DMS53 (cell line): ENCODE measurements around the gene BAZ1A.

Source experiments
- DNase-seq: peaks from one replicate; lab custom pipeline; 2025; lab: John Stamatoyannopoulos, UW

The BAZ1A gene, protein sequence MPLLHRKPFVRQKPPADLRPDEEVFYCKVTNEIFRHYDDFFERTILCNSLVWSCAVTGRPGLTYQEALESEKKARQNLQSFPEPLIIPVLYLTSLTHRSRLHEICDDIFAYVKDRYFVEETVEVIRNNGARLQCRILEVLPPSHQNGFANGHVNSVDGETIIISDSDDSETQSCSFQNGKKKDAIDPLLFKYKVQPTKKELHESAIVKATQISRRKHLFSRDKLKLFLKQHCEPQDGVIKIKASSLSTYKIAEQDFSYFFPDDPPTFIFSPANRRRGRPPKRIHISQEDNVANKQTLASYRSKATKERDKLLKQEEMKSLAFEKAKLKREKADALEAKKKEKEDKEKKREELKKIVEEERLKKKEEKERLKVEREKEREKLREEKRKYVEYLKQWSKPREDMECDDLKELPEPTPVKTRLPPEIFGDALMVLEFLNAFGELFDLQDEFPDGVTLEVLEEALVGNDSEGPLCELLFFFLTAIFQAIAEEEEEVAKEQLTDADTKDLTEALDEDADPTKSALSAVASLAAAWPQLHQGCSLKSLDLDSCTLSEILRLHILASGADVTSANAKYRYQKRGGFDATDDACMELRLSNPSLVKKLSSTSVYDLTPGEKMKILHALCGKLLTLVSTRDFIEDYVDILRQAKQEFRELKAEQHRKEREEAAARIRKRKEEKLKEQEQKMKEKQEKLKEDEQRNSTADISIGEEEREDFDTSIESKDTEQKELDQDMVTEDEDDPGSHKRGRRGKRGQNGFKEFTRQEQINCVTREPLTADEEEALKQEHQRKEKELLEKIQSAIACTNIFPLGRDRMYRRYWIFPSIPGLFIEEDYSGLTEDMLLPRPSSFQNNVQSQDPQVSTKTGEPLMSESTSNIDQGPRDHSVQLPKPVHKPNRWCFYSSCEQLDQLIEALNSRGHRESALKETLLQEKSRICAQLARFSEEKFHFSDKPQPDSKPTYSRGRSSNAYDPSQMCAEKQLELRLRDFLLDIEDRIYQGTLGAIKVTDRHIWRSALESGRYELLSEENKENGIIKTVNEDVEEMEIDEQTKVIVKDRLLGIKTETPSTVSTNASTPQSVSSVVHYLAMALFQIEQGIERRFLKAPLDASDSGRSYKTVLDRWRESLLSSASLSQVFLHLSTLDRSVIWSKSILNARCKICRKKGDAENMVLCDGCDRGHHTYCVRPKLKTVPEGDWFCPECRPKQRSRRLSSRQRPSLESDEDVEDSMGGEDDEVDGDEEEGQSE (N-terminal part only)

DNA sequence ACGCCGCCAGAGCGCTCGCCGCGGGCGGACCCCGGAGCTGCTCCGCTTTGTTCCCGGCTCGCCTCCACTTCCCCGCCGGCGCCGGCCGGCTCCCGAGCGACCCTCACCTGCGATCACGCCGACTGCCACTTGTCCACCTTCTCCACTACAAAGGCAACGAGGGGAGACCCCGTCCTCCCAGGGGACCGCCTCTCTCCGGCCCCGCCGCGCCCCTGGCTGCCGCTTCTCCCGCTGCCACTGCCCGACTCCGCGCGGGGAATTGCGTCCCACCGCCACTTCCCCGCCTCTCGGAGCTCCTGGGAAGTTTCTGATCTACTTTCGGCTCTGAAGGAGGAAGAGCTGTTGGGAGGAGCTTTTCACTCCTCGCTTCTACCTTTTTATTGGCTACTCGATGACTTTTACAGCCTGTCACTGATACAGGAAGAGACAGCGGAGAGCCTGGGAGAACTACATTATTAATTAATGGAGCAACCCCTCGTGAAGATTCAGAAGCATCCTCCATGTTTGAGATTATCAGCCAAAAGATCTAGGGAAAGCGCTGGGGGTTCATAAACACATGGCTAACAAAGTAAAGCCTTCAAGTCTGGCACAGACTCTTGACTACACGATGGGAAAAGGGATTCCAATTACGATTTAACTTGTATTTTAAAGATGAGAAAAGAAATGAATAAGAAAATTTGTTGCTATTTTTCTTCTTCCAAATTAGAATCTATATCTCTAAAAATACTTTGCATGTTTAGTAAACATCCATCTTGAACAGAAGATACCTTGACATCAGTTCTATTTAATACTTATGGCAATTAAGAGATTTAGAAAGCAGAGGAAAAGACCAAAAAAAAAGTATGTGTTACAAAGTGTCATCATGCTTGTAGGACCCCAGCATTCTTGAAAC lies at the start of gene BAZ1A:
Gene BAZ1A (minus strand): TSS at position 330 of the 892 bp plus-strand sequence. CDS start 756 bp downstream, outside the sequence.
- DNase-seq = peak; percentile 78

DNA sequence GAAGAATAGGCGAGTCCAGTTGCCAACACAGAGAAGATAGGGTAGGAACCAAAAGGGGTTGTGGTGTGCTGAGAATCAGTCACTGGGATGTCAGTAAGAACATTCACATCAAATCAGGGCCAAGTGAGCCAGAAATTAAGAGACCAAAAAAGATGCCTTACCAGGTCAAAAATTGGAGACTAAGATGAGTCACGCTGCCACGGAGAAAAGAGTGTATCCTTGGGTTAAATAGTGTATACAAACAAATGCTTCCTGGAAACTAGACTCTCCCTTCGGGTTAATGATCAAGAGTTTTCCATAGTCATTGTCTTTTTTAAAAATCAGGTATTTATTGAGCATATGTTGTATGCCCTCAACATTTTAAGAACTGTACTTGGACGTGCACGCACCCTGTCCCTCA lies 45.2 kb upstream of the BAZ1A start:
- DNase-seq = no peak

DNA sequence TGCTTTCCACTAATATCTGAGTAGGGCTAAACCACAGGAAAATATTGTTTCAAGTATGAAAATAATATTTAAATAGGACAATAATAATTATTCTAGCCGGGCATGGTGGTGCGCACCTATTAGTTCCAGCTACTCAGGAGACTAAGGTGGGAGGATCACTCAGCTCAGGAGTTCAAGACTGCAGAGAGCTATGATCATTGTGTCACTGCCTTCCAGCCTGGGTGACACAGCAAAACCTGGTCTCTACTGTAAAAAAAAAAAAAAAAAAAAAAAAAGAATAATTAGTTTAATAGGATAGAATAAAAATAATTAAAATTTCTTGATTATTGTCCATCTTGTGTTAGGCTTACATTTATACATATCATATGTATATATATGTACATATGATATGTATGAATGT lies 38.5 kb upstream of the BAZ1A start:
- DNase-seq = no peak

DNA sequence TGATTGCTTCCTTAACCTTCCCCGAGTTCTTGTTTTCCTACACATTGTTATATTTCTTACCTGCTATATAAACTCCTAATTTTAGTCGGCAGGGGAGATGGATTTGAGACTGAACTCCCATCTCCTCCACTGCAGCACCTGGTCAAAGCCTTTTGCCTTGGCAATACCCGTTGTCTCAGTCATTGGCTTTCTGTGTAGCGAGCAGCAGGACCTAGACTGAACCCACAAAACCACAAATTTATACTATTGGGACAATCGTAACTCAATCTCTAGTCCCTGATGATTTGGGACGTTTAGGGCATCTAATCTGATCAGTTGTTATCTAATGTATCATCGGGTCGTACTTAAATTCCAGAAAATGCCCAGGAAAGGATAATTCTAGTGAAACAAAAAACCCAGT lies 37.8 kb upstream of the BAZ1A start:
- DNase-seq = no peak

DNA sequence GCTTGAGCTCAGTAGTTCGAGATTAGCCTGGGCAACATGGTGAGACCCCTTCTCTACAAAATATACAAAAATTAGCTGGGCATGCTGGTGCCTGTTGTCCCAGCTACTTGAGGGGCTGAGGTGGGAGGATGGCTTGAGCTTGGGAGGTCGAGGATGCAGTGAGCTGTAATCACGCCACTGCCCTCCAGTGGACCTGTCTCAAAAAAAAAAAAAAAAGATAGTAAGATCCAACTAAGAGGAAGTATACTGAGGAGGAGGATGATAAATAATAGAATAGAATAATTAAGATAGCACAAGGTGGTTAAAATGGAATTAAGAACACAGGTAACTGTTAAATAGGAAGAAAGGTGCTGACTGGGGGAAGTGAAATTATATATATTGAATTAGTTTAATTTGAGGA lies 37.0 kb upstream of the BAZ1A start:
- no peak for DNase-seq

DNA sequence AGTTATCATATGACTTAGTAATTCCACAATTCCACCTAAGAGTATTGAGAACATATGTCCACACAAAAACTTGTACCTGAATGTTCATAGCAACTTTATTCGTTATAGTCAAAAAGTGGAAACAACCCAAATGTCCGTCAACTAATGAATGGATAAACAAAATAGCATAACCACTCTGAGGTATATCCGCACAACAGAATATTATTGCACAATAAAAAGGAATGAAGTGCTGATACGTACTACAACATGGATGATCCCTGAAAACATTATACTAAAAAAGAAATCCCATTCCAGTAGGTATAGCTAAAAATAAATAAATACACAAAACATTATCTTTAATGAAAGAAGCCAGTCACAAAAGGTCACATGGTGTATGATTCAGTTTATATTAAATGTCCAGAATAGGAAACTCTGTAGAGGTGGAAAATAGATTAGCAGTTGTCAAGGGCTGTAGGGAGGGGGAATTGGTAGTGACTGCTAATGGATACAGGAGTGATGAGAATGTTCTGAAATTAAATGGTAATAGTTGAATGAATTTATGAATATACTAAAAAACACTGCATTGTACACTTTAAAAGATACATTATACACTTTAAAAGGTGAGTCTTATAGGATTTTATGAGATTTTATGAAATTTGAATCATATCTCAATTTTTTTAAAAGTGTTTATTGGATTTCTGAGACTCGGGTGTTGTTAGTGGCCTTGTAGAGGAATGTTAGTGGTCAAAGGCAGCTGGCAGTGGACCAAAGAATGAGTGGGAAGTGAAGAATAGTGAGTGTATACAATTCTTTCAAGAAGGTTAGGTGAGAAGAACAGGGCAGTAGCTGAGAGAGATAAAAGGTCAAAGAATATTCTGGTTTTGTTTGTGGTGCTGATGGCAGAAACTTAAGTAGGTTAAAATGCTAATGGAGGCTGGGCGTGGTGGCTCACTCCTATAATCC lies 36.3 kb upstream of the BAZ1A start:
- DNase-seq = no peak

DNA sequence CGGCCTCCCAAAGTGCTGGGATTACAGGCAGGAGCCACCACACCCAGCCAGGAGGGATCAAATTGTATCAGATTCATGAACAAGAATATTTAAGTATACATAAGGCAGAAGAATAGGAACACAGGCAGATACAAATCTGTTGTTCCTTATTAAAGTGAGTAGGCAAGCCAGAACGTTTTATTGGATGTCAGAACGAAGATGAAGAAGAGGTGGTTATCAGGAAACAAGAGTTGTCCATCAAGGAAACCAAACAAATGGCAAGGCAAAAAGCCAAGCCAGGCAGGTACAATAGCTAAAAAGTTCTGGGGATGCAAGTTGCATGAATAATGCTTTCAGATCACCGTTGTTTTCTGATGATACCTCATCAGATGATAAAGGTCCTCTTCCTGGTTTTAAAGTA lies 31.1 kb upstream of the BAZ1A start:
- no peak for DNase-seq

DNA sequence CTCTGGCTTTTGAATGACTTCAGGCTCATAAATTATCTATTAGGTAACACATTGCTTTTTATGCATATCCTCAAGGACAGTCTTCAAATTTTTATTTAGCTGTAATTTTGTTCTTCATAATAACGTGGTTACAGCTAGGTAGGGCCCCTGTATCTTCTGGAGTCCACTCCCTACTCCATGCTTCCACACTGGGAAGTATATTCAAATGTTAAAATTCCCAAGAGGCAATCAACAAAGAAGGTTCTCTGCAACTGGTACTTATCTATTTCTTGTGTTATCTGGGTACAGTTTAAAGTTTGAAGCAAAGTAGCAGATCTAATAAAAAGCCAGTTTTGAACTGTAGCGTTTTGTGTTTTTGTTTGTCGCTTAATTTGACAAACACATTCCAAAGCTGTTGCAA lies 20.1 kb upstream of the BAZ1A start:
- no peak for DNase-seq

DNA sequence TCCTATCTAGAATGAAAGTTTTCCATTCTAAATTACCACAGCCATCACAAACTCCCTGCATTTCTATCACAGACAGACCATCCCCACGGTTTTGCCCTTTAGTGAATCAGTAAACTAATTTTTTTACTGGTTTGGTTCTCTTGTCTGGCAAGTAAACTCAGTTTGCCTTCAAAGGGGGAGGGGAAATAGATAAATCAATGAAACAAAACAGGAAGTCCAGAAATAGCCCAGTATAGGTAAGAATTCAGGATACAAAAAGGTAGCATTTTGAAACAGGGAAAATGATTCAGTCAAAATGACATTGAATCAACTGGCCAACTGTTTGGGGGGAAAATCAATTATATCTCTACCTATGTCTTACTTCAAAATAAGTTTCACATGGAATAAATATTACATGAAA lies 15.8 kb upstream of the BAZ1A start:
- no peak for DNase-seq

DNA sequence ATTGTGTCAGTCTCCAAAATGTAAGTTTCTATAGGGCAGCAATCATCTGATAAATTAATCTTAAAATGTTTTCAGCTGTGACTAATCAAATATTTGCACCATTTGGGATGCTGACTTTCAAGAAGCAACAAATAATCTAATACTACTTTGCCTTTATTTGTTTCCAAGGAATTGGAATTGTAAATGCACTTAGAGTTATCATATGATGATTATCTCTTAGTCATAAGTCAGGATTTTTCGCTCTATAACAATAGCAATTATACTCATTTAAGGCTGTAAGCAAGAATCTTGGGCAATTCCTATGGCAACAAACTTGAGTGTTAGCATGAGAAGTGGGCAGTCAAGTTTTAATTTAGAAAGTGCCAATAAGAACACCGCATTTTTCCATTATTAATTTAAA lies 13.0 kb upstream of the BAZ1A start:
- no peak for DNase-seq

DNA sequence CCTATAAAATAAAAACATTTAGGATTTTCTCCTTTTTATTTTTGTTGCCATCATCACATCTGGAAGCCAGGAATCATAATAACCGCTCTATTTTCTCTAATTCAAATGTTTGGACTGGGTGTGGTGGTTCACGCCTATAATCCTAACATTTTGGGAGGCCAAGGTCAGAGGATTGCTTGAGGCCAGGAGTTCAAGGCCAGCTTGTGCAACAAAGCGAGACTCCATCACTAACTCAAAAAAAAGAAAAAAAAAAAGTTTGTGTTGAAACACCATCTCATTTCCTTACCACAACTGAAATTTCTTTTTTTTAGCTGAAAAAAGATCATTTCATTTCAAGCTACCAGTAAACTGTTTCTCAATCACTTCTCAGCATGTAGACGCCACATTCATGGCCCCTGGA lies 8.8 kb upstream of the BAZ1A start:
- no peak for DNase-seq

DNA sequence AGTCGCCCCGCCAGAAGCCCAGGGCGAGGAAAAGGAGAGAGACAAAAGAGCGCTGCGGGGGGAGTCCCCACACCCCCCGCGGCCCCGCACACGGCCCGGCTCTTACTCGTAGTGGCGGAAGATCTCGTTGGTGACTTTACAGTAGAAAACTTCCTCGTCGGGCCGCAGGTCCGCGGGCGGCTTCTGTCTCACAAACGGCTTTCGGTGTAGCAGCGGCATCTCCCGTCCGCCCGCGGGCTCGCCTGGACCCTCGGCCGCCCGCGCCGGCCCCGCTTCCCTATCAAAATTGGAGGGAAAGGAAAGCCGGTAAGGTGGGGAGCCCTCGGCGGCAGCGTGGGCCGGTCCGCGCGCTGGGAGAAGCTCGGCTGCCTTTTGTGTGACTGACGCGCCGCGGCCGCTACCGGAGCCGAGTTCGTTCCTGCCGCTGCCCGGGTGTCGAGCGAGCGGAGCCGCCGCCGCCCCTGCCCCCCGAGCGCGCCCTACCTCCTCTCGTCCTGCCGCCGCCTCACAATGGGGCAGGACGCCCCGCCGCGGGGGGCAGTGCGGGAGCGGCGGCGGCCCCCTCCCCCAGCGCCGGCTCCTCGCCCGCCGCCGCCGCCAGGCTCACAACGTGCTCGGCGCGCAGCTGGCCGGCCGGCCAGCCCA lies 652 bp downstream of the BAZ1A start:
- DNase-seq = peak; percentile 71

DNA sequence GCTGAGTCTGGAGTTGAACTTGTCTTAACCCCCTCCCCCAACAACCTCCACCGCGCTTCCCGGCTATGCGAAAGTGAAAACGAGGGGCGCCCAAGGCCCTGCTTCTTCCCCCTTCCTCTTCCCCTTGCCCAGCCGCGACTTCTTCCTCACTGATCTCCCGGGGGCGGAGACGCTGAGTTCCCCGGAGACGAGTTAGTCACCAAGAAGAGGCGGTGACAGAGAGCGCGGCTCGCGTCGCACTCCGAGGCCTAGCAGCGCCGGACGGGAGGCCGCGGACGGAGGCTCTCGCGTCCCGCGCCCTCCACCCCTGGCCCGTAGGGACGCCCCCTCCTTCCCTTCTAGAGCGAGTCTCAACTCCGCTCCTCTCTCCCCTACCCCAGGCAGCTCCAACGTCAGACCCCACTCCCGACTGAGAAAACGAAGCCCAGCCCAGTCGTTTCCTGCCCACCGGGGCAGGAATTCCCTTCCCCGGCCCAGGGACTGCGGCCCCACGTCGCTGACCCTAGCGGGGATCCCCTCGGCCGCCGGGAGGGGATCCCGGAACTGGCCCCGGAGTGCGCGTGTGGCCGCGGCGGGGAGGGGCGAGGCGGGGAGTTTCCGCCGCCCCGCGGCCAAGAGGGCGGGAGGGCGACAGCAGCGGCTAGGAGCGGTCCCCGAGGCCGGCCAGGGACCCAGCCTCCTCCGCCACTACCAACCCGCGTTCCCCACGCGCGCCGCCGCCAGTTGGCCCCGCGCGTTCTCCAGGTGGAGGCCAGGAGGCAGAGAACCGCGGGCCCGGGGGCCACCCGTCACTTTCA lies 1.4 kb downstream of the BAZ1A start:
- peak; percentile 80 for DNase-seq

DNA sequence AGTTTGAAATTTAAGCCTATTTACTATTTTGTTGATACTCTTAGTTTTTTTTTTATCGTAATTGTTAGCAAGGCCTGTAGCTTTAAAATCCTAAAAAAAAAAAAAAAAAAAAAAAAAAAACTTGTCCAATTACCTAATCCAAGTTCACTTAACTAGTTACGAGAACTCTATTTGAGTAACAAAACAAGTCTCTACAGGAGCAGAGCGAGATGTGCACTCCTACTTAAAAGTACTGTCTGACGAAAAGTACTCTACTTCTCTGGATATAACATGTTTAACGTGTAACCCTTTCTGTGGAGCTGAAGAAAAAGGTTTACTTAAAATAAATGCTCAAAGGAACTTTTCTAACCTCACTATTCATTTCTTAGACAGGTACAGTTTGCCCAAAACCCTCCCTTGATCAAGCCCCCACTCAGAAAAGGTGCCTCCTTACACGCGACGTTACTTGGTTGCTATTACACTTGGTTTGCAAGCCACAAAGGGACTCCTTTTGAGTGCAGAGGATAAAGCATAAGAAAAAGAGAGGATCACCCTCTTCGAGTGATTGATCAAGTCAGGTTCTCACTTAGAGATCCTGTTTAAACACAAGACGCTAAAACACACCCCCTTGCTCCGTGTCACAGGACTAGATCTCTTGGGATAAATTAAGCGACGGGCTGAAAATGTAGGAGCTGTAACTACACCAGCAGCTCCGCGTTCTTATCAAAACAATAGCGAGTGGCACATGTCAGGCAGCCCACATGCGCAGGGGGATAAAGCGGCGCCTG lies 2.2 kb downstream of the BAZ1A start:
- DNase-seq = peak; percentile 80

DNA sequence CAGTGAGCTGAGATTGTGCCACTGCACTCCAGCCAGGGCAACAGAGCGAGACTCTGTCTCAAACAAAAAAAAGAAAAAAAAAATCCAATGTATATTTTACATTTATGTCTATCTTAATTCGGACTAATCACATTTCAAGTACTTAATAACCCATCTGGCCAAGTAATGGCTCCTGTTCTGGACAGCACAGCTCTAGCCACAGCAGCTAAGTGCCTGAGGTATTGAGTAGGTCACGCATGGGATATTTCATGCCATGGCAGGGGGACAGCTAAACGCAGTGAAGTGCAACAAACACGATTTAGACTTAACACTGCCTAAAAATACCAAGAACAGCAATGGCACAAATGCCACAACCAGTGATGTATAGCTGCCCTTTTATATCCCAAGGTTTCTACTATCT lies 8.0 kb downstream of the BAZ1A start:
- no peak for DNase-seq

DNA sequence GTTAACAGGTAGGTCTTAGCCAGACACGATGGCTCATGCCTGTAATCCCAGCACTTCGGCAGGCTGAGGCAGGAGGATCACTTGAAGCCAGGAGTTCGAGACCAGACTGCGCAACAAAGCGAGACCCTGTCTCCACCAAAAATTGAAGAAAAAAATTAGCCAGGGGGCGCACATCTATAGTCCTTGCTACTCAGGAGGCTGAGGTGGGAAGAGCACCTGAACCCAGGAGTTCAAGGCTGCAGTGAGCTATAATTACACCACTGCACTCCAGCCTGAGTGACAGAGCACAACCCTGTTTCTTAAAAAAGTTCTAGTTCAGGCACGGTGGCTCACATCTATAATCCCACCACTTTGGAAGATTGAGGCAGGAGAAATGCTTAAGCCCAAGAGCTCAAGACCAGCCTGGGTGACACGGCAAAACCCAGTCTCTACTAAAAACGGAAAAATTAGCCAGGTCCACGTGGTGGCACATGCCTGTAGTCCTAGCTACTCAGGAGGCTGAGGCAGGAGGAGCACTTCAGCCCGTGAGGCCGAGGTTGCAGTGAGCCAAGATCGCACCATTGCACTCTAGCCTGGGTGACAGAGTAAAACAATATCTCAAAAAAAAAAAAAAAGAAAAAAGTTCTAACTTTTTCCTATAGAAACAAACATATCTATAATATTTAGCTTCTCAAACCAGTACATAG lies 9.1 kb downstream of the BAZ1A start:
- no peak for DNase-seq

DNA sequence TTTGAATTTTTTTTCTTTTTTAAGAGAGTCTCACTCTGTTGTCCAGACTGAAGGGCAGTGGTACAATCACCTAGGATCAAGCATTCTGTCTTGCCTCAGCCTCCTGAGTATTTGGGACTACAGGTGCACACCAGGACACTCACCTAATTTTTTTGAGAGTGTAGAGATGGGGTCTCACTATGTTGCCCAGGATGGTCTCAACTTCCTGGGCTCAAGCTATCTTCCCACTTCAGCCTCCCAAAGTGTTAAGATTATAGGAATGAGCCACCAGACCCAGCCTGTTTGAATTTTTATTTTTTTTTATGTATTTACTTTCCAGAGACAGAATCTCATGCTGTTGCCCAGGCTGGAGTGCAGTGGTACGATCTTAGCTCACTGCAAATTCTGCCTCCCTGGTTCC lies 11.3 kb downstream of the BAZ1A start:
- DNase-seq = no peak

DNA sequence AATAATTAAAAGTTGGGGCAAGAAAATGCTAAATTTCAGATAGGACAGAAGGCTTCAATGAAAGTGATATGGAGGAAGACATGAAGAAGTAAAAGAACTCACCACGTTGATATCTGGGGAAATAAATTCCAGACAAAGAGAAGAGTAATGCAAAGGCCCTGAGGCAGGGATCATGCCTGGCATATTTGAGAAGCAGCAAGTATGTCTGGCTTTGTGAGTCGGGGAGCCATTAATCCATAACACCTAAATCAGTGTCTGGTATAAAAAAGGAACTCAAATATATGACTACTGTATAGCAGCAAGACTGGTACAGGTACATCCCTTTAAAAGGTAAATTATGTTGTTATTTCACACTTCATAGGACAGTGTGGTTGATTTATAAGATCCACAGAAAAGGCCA lies 16.4 kb downstream of the BAZ1A start:
- DNase-seq = no peak
